ENCODE measurements around the gene RIMS1. TPM values are rescaled to one million over a fixed set of nuclear protein-coding genes. Genes with fewer than 3 reads are reported as not detected.
"Not testable (repeated sequence)": the region's sequence is repeated elsewhere in the genome, so short reads cannot be mapped to it uniquely, and the experiment has no call there.

The RIMS1 gene
- total RNA-seq, 4 donors from 2014 or later = 0.10 to 1.4 (median 1.1) TPM; not detected in 1

- Histone ChIP-seq H3K27me3 (no peaks in the 10 kb centered on the region), H3K27ac (no peak overlapping the region), H3K36me3 (no peaks in the 10 kb centered on the region), H3K4me1 (no peaks in the 10 kb centered on the region), H3K9me3 (no peaks in the 10 kb centered on the region), H3K4me3 (no peak overlapping the region)
- DNase-seq = no peak
- TF ChIP-seq CTCF (IDR thresholded peaks at IDR 0.05 in 4 of 5, conservative IDR thresholded peaks at IDR 0.05 in 1 of 5) = no peak
- no peak for TF ChIP-seq POLR2A (IDR thresholded peaks at IDR 0.05)
- intact Hi-C loops (cut with DNase I; ENCODE audit: low total_unique reads) = no loop called here
- in situ Hi-C loops (cut with MboI; ENCODE audit: low sequenced_read_pairs in 4 of 4) = no loop called here
- ATAC-seq = no peak
Observed at GRCh38 chr6:72324591-72324990, 438.2 kb downstream of the RIMS1 start.

GRCh38 chr6:72328775-72329174, 442.4 kb downstream of the RIMS1 start:
- intact Hi-C loops (cut with DNase I; ENCODE audit: low total_unique reads) (no loop called here), in situ Hi-C loops (cut with MboI; ENCODE audit: low sequenced_read_pairs in 4 of 4) (no loop called here)
- ATAC-seq = no peak
- H3K36me3 ChIP-seq = no peaks in the 10 kb centered on the region
- H3K27ac ChIP-seq = no peak overlapping the region
- no peak for DNase-seq
- H3K4me1 ChIP-seq = no peaks in the 10 kb centered on the region
- TF ChIP-seq POLR2A (IDR thresholded peaks at IDR 0.05) (no peak), CTCF (IDR thresholded peaks at IDR 0.05 in 4 of 5, conservative IDR thresholded peaks at IDR 0.05 in 1 of 5) (no peak)
- no peak overlapping the region for H3K4me3 ChIP-seq
- H3K27me3 ChIP-seq = no peaks in the 10 kb centered on the region
- no peaks in the 10 kb centered on the region for H3K9me3 ChIP-seq

- H3K4me3 ChIP-seq; H3K9me3 ChIP-seq; H3K27me3 ChIP-seq; H3K36me3 ChIP-seq; H3K4me1 ChIP-seq; DNase-seq; intact Hi-C loops (cut with DNase I; ENCODE audit: low total_unique reads); ATAC-seq; H3K27ac ChIP-seq; in situ Hi-C loops (cut with MboI; ENCODE audit: low sequenced_read_pairs in 4 of 4): not testable (repeated sequence)
Observed at GRCh38 chr6:72335203-72335602, 448.9 kb downstream of the RIMS1 start.

GRCh38 chr6:72348926-72349325, 462.6 kb downstream of the RIMS1 start:
- no peaks in the 10 kb centered on the region for H3K36me3 ChIP-seq
- H3K27me3 ChIP-seq = no peaks in the 10 kb centered on the region
- no peaks in the 10 kb centered on the region for H3K9me3 ChIP-seq
- H3K27ac ChIP-seq = no peak overlapping the region
- H3K4me1 ChIP-seq = no peaks in the 10 kb centered on the region
- H3K4me3 ChIP-seq = no peak overlapping the region
- no peak for ATAC-seq
- DNase-seq = no peak
- in situ Hi-C loops (cut with MboI; ENCODE audit: low sequenced_read_pairs in 4 of 4) = no loop called here
- intact Hi-C loops (cut with DNase I; ENCODE audit: low total_unique reads) = no loop called here
- TF ChIP-seq CTCF (IDR thresholded peaks at IDR 0.05 in 4 of 5, conservative IDR thresholded peaks at IDR 0.05 in 1 of 5) (no peak), POLR2A (IDR thresholded peaks at IDR 0.05) (no peak)

- TF ChIP-seq POLR2A (IDR thresholded peaks at IDR 0.05) = no peak
- no peak for TF ChIP-seq CTCF (IDR thresholded peaks at IDR 0.05 in 4 of 5, conservative IDR thresholded peaks at IDR 0.05 in 1 of 5)
- Histone ChIP-seq H3K27me3 (no peaks in the 10 kb centered on the region), H3K4me3 (no peak overlapping the region), H3K9me3 (no peaks in the 10 kb centered on the region), H3K27ac (no peak overlapping the region), H3K36me3 (no peaks in the 10 kb centered on the region), H3K4me1 (no peaks in the 10 kb centered on the region)
- in situ Hi-C loops (cut with MboI; ENCODE audit: low sequenced_read_pairs in 4 of 4) (no loop called here), intact Hi-C loops (cut with DNase I; ENCODE audit: low total_unique reads) (no loop called here)
- no peak for DNase-seq
- ATAC-seq = no peak
Observed at GRCh38 chr6:72350296-72350881, 464.0 kb downstream of the RIMS1 start.

Measured in gastrocnemius medialis (tissue), 4 donors.